ENCODE data around the gene PPP2R5E. TPM values are rescaled to one million over a fixed set of nuclear protein-coding genes. Genes with fewer than 3 reads are reported as not detected.

PPP2R5E gene
- total RNA-seq, 1 donor from 2014 or later, result 50.8 TPM

GRCh38 chr14:63459738-63460137 lies 83.4 kb downstream of the PPP2R5E start:
- Mint-ChIP-seq H3K27ac (no peak overlapping the region), H3K36me3 (peaks cover 6% of the 10 kb centered on the region), H3K4me3 (no peak overlapping the region), H3K4me1 (ENCODE audit: unreplicated experiment) (peaks cover 16% of the 10 kb centered on the region), H3K9me3 (no peaks in the 10 kb centered on the region), H3K27me3 (no peaks in the 10 kb centered on the region)
- no peak for DNase-seq (ENCODE audit: extremely low spot score, unreplicated experiment)
- no peak for TF ChIP-seq CTCF (conservative IDR thresholded peaks at IDR 0.05)

GRCh38 chr14:63457498-63457897 lies 85.7 kb downstream of the PPP2R5E start:
- no peak for TF ChIP-seq CTCF (conservative IDR thresholded peaks at IDR 0.05)
- H3K4me3 Mint-ChIP-seq, result no peak overlapping the region
- no peak for DNase-seq (ENCODE audit: extremely low spot score, unreplicated experiment)
- peaks cover 5% of the 10 kb centered on the region for H3K36me3 Mint-ChIP-seq
- H3K9me3 Mint-ChIP-seq, result no peaks in the 10 kb centered on the region
- H3K27me3 Mint-ChIP-seq, result no peaks in the 10 kb centered on the region
- peaks cover 23% of the 10 kb centered on the region for H3K4me1 Mint-ChIP-seq (ENCODE audit: unreplicated experiment)
- H3K27ac Mint-ChIP-seq, result no peak overlapping the region

- Mint-ChIP-seq H3K27ac (no peak overlapping the region), H3K9me3 (no peaks in the 10 kb centered on the region), H3K4me3 (no peak overlapping the region), H3K36me3 (peaks cover 16% of the 10 kb centered on the region), H3K4me1 (ENCODE audit: unreplicated experiment) (peaks cover 23% of the 10 kb centered on the region), H3K27me3 (no peaks in the 10 kb centered on the region)
- no peak for TF ChIP-seq CTCF (conservative IDR thresholded peaks at IDR 0.05)
- DNase-seq (ENCODE audit: extremely low spot score, unreplicated experiment), result no peak
These were observed 88.1 kb downstream of the PPP2R5E start for GRCh38 chr14:63454863-63455622.

- Mint-ChIP-seq H3K27ac (no peak overlapping the region), H3K27me3 (no peaks in the 10 kb centered on the region), H3K4me3 (no peak overlapping the region), H3K4me1 (ENCODE audit: unreplicated experiment) (peaks cover 20% of the 10 kb centered on the region), H3K36me3 (peaks cover 16% of the 10 kb centered on the region), H3K9me3 (no peaks in the 10 kb centered on the region)
- TF ChIP-seq CTCF (conservative IDR thresholded peaks at IDR 0.05), result no peak
- DNase-seq (ENCODE audit: extremely low spot score, unreplicated experiment), result no peak
These were observed 88.7 kb downstream of the PPP2R5E start for GRCh38 chr14:63454436-63454835.

GRCh38 chr14:63453443-63453936 lies 89.7 kb downstream of the PPP2R5E start:
- Mint-ChIP-seq H3K27me3 (no peaks in the 10 kb centered on the region), H3K27ac (no peak overlapping the region)
- DNase-seq (ENCODE audit: extremely low spot score, unreplicated experiment), result no peak

More at GRCh38 chr14:63453443-63453936, 89.7 kb downstream of the PPP2R5E start:
- no peak overlapping the region for H3K4me3 Mint-ChIP-seq
- H3K9me3 Mint-ChIP-seq, result no peaks in the 10 kb centered on the region
- no peak for TF ChIP-seq CTCF (conservative IDR thresholded peaks at IDR 0.05)
- peaks cover 23% of the 10 kb centered on the region for H3K36me3 Mint-ChIP-seq
- peaks cover 20% of the 10 kb centered on the region for H3K4me1 Mint-ChIP-seq (ENCODE audit: unreplicated experiment)

Measured in type B pancreatic cell (in vitro differentiated cells).